ENCODE data around the gene ASXL1. TPM values are rescaled to one million over a fixed set of nuclear protein-coding genes. Genes with fewer than 3 reads are reported as not detected.

The ASXL1 gene
- total and polyA plus RNA-seq, 9 of the 15 experiments (the other 6 are each of a cell fraction or from before 2014, with no cell fraction given), result 6.5 to 65.3 (median 32.3) TPM

- WGBS (ENCODE audit: insufficient coverage, low coverage, missing lambda C conversion rate), result 93% methylated on average over 18 of the region's 36 CpGs
- H3K4me1 ChIP-seq (replicated peaks in 1 of 2; ENCODE audit: control insufficient read depth in 2 of 2, insufficient read depth in 2 of 2, low read length in 2 of 2), result peaks cover 0 to 49% of the 10 kb centered on the region in 2 experiments; a peak in 2 of 5 replicates
- no peak overlapping the region for H3K4me3 ChIP-seq
- no peak overlapping the region for H2AFZ ChIP-seq (ENCODE audit: low read depth, low read length)
- no TSS peak for BruUV-seq (replicated peaks)
- intact Hi-C loops (cut with micrococcal nuclease), result no loop called here
- POLR2A ChIA-PET, result interaction anchor here (0.6 to 1.6 kb wide), 2 partner anchors 16 to 19 kb away, joined by 4 read pairs; no protein-coding TSS in a partner anchor
- DNase-seq (ENCODE audit: extremely low read depth in 1 of 4, low spot score in 3 of 4) (no peak), FAIRE-seq (no peak), ATAC-seq (no peak; the same call in 2 of the 3 replicates)
- H3K79me2 ChIP-seq (ENCODE audit: control insufficient read depth, insufficient read depth, low read length), result no peaks in the 10 kb centered on the region
- no peak overlapping the region for H3K9ac ChIP-seq (ENCODE audit: insufficient read depth in 1 of 2, low read depth in 2 of 2, low read length in 2 of 2)
- CTCF ChIA-PET (ENCODE audit: low intra/inter-chr PET ratio), result no interaction called here
- no peaks in the 10 kb centered on the region for H3K9me3 ChIP-seq (replicated peaks; ENCODE audit: control insufficient read depth, insufficient read depth, low read depth, low read length)
- H3K4me2 ChIP-seq (ENCODE audit: insufficient read depth, low read length), result no peak overlapping the region
- peaks cover 57% of the 10 kb centered on the region; the same call in 2 of the 3 replicates for H3K36me3 ChIP-seq (ENCODE audit: control insufficient read depth, insufficient read depth, low read length)
- no peaks in the 10 kb centered on the region for H3K27me3 ChIP-seq (ENCODE audit: control insufficient read depth in 2 of 2, insufficient read depth in 2 of 2, low read length in 2 of 2)
- peaks cover 2% of the 10 kb centered on the region for H3K9me1 ChIP-seq (ENCODE audit: control insufficient read depth, insufficient read depth, low read length)
- in situ Hi-C loops (cut with MboI), result no loop called here
- H3K27ac ChIP-seq (ENCODE audit: extremely low read depth, low read depth, low read length), result no peak overlapping the region
- H4K20me1 ChIP-seq (replicated peaks; ENCODE audit: control insufficient read depth, insufficient read depth, low read length), result no peaks in the 10 kb centered on the region
- TF ChIP-seq EGR1 (conservative IDR thresholded peaks at IDR 0.05), result no peak
- TF ChIP-seq ZZZ3 (IDR thresholded peaks at IDR 0.05), result no peak
- TF ChIP-seq ZNF408 (CRISPR knock-in tag; IDR thresholded peaks at IDR 0.05; ENCODE audit: low read depth), result no peak
- TF ChIP-seq SPI1 (IDR thresholded peaks at IDR 0.05; ENCODE audit: borderline replicate concordance, low read depth, low read length), result no peak
- TF ChIP-seq, protein P1, sequence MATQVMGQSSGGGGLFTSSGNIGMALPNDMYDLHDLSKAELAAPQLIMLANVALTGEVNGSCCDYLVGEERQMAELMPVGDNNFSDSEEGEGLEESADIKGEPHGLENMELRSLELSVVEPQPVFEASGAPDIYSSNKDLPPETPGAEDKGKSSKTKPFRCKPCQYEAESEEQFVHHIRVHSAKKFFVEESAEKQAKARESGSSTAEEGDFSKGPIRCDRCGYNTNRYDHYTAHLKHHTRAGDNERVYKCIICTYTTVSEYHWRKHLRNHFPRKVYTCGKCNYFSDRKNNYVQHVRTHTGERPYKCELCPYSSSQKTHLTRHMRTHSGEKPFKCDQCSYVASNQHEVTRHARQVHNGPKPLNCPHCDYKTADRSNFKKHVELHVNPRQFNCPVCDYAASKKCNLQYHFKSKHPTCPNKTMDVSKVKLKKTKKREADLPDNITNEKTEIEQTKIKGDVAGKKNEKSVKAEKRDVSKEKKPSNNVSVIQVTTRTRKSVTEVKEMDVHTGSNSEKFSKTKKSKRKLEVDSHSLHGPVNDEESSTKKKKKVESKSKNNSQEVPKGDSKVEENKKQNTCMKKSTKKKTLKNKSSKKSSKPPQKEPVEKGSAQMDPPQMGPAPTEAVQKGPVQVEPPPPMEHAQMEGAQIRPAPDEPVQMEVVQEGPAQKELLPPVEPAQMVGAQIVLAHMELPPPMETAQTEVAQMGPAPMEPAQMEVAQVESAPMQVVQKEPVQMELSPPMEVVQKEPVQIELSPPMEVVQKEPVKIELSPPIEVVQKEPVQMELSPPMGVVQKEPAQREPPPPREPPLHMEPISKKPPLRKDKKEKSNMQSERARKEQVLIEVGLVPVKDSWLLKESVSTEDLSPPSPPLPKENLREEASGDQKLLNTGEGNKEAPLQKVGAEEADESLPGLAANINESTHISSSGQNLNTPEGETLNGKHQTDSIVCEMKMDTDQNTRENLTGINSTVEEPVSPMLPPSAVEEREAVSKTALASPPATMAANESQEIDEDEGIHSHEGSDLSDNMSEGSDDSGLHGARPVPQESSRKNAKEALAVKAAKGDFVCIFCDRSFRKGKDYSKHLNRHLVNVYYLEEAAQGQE (IDR thresholded peaks at IDR 0.05; ENCODE audit: borderline replicate concordance), result 0 out of 2 replicates have a peak, but pooled peaks have one; percentile 6
- TF ChIP-seq, protein P1 (CRISPR knock-in tag; IDR thresholded peaks at IDR 0.05; ENCODE audit: low read depth), result no peak
- TF ChIP-seq POLR2A (conservative IDR thresholded peaks at IDR 0.05), result no peak
- no peak for TF ChIP-seq ZFPM2 (CRISPR knock-in tag; IDR thresholded peaks at IDR 0.05)
- TF ChIP-seq CXXC5 (CRISPR knock-in tag; IDR thresholded peaks at IDR 0.05), result no peak
- no peak for TF ChIP-seq CEBPG (CRISPR knock-in tag; IDR thresholded peaks at IDR 0.05)
- TF ChIP-seq CEBPG (tag; conservative IDR thresholded peaks at IDR 0.05 in 1 of 2, IDR thresholded peaks at IDR 0.05 in 1 of 2), result no peak
- TF ChIP-seq RAD21 (CRISPR knock-in tag; conservative IDR thresholded peaks at IDR 0.05 in 1 of 2, IDR thresholded peaks at IDR 0.05 in 1 of 2), result peak in 1 of 2 experiments; percentile 11; a peak in 1 of 4 replicates
- no peak for TF ChIP-seq NR4A1 (CRISPR knock-in tag; IDR thresholded peaks at IDR 0.05)
- no peak for TF ChIP-seq NR4A1 (tag; IDR thresholded peaks at IDR 0.05)
Observed at GRCh38 chr20:32456869-32457478, 98.8 kb downstream of the ASXL1 start.
